Measurements from ENCODE around the gene GALNT14.

GRCh38 chr2:30989746-30990145, 148.5 kb downstream of the GALNT14 start:
- TF ChIP-seq, protein P1, sequence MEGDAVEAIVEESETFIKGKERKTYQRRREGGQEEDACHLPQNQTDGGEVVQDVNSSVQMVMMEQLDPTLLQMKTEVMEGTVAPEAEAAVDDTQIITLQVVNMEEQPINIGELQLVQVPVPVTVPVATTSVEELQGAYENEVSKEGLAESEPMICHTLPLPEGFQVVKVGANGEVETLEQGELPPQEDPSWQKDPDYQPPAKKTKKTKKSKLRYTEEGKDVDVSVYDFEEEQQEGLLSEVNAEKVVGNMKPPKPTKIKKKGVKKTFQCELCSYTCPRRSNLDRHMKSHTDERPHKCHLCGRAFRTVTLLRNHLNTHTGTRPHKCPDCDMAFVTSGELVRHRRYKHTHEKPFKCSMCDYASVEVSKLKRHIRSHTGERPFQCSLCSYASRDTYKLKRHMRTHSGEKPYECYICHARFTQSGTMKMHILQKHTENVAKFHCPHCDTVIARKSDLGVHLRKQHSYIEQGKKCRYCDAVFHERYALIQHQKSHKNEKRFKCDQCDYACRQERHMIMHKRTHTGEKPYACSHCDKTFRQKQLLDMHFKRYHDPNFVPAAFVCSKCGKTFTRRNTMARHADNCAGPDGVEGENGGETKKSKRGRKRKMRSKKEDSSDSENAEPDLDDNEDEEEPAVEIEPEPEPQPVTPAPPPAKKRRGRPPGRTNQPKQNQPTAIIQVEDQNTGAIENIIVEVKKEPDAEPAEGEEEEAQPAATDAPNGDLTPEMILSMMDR (IDR thresholded peaks at IDR 0.05): no peak
- no peak for TF ChIP-seq POLR2A (IDR thresholded peaks at IDR 0.05)
- TF ChIP-seq POLR2AphosphoS5 (IDR thresholded peaks at IDR 0.05): no peak
